Urinary bladder (tissue), 4 donors: Measurements from ENCODE around the gene NT5DC1. TPM values are rescaled to one million over a fixed set of nuclear protein-coding genes. Genes with fewer than 3 reads are reported as not detected.
A peak's percentile ranks its signal among the peaks of the same experiment; 100 is the strongest.

Experiments
- DNase-seq: peaks from one replicate; pipeline ENCODE4 v3.0.0-alpha.2; 2015; ENCODE audit errors: extremely low spot score
- H3K27ac ChIP-seq: one replicate; pipeline ENCODE4 v1.5.1; 2013; ENCODE audit warnings: low read depth, mild to moderate bottlenecking, moderate library complexity
- H3K36me3 ChIP-seq: one replicate; pipeline ENCODE4 v1.6.1; 2013; ENCODE audit warnings: mild to moderate bottlenecking, moderate library complexity; ENCODE audit not compliant: insufficient read depth
- H3K4me1 ChIP-seq: one replicate; pipeline ENCODE4 v1.6.1; 2013; ENCODE audit warnings: mild to moderate bottlenecking, moderate library complexity; ENCODE audit not compliant: insufficient read depth
- H3K4me3 ChIP-seq: one replicate; pipeline ENCODE4 v1.5.1; 2013; ENCODE audit warnings: low read depth, low read length
- WGBS: extraction: QIAGEN DNeasy Blood & Tissue Kit; methylation state at CpG from one replicate; pipeline ENCODE4 v1.1.7; 2013; 5-methylcytosine and 5-hydroxymethylcytosine counted together
- polyA plus RNA-seq: library from polyadenylated mRNA; stranded (reverse); fragments of 200-250 nt; gene quantifications from one replicate; pipeline ENCODE4 v1.2.3, GENCODE V29; 2013
- total RNA-seq: library from RNA; depleted of rRNA; stranded (reverse); fragments of >200 nt; gene quantifications from one replicate; pipeline ENCODE4 v1.2.3, GENCODE V29; 2014
- donor health status: healthy with polysubstance abuse.
- donor health status: healthy.

NT5DC1 gene
- 14.3 TPM for total RNA-seq
- 22.5 TPM for polyA plus RNA-seq

GRCh38 chr6:116100419-116101301 is at the start of gene NT5DC1:
NT5DC1 (plus strand) TSS chr6:116100853; CDS start chr6:116100931, 78 bp downstream.
- Histone ChIP-seq H3K27ac (peak within 1 kb of the TSS; percentile 90), H3K4me3 (peak within 1 kb of the TSS; percentile 56), H3K4me1 (peaks cover 2% of the 10 kb centered on the region), H3K36me3 (no peaks in the 10 kb centered on the region)
- peak; percentile 37 for DNase-seq
- under 1% methylated on average over 87 of the region's 87 CpGs for WGBS

GRCh38 chr6:116051244-116051643 is 49.4 kb upstream of the NT5DC1 start:
- Histone ChIP-seq H3K4me3 (no peak overlapping the region), H3K27ac (no peak overlapping the region), H3K4me1 (no peaks in the 10 kb centered on the region), H3K36me3 (no peaks in the 10 kb centered on the region)
- no peak for DNase-seq
- WGBS, result 77% methylated on average over 3 of the region's 3 CpGs

- H3K4me3 ChIP-seq, result no peak overlapping the region
- no peak overlapping the region for H3K27ac ChIP-seq
- H3K36me3 ChIP-seq, result no peaks in the 10 kb centered on the region
- no peak for DNase-seq
- 90% methylated on average over 1 of the region's 1 CpG for WGBS
- H3K4me1 ChIP-seq, result no peaks in the 10 kb centered on the region
Measured at GRCh38 chr6:116055513-116055912, 45.1 kb upstream of the NT5DC1 start.

GRCh38 chr6:116057766-116058165 is 42.9 kb upstream of the NT5DC1 start:
- no peaks in the 10 kb centered on the region for H3K4me1 ChIP-seq
- H3K27ac ChIP-seq, result no peak overlapping the region
- no peaks in the 10 kb centered on the region for H3K36me3 ChIP-seq
- 80% methylated on average over 2 of the region's 2 CpGs for WGBS
- no peak for DNase-seq
- H3K4me3 ChIP-seq, result no peak overlapping the region

- DNase-seq, result no peak
- Histone ChIP-seq H3K27ac (peak overlapping the region; percentile 44), H3K4me1 (no peaks in the 10 kb centered on the region), H3K36me3 (no peaks in the 10 kb centered on the region), H3K4me3 (peak overlapping the region; percentile 47)
- WGBS, result 63% methylated on average over 13 of the region's 13 CpGs
Measured at GRCh38 chr6:116059713-116060571, 40.7 kb upstream of the NT5DC1 start.

GRCh38 chr6:116060572-116061283 is 39.9 kb upstream of the NT5DC1 start, which contains the start of gene FRK:
FRK (minus strand) TSS chr6:116060891; CDS start chr6:116060311, 580 bp downstream.
- H3K4me1 ChIP-seq, result no peaks in the 10 kb centered on the region
- peak within 1 kb of the TSS; percentile 74 for H3K27ac ChIP-seq
- WGBS, result 51% methylated on average over 7 of the region's 7 CpGs
- H3K4me3 ChIP-seq, result peak within 1 kb of the TSS; percentile 47
- no peaks in the 10 kb centered on the region for H3K36me3 ChIP-seq
- peak; percentile 67 for DNase-seq

- 93% methylated on average over 4 of the region's 4 CpGs for WGBS
- no peaks in the 10 kb centered on the region for H3K4me1 ChIP-seq
Measured at GRCh38 chr6:116062496-116062895, 38.2 kb upstream of the NT5DC1 start.

GRCh38 chr6:116064666-116065065 is 36.0 kb upstream of the NT5DC1 start:
- no peaks in the 10 kb centered on the region for H3K4me1 ChIP-seq
- H3K4me3 ChIP-seq, result no peak overlapping the region
- H3K27ac ChIP-seq, result no peak overlapping the region
- no peaks in the 10 kb centered on the region for H3K36me3 ChIP-seq
- no peak for DNase-seq

More at GRCh38 chr6:116062496-116062895, 38.2 kb upstream of the NT5DC1 start:
- DNase-seq, result no peak
- Histone ChIP-seq H3K36me3 (no peaks in the 10 kb centered on the region), H3K27ac (no peak overlapping the region), H3K4me3 (no peak overlapping the region)

GRCh38 chr6:116066789-116067188 is 33.9 kb upstream of the NT5DC1 start:
- Histone ChIP-seq H3K27ac (no peak overlapping the region), H3K4me1 (no peaks in the 10 kb centered on the region), H3K4me3 (no peak overlapping the region), H3K36me3 (no peaks in the 10 kb centered on the region)
- no peak for DNase-seq
- 81% methylated on average over 2 of the region's 2 CpGs for WGBS

GRCh38 chr6:116070101-116070500 is 30.6 kb upstream of the NT5DC1 start:
- no peak overlapping the region for H3K27ac ChIP-seq
- WGBS, result 64% methylated on average over 1 of the region's 1 CpG
- no peaks in the 10 kb centered on the region for H3K4me1 ChIP-seq
- H3K4me3 ChIP-seq, result no peak overlapping the region
- no peak for DNase-seq
- no peaks in the 10 kb centered on the region for H3K36me3 ChIP-seq

- no peak overlapping the region for H3K27ac ChIP-seq
- H3K4me3 ChIP-seq, result no peak overlapping the region
- no peak for DNase-seq
- H3K36me3 ChIP-seq, result no peaks in the 10 kb centered on the region
- no peaks in the 10 kb centered on the region for H3K4me1 ChIP-seq
- WGBS, result 53% methylated on average over 2 of the region's 2 CpGs
Measured at GRCh38 chr6:116070616-116071389, 29.9 kb upstream of the NT5DC1 start.

- Histone ChIP-seq H3K36me3 (no peaks in the 10 kb centered on the region), H3K4me1 (no peaks in the 10 kb centered on the region), H3K4me3 (no peak overlapping the region), H3K27ac (no peak overlapping the region)
- no peak for DNase-seq
- 56% methylated on average over 1 of the region's 1 CpG for WGBS
Measured at GRCh38 chr6:116072368-116072767, 28.3 kb upstream of the NT5DC1 start.
